Hepatocyte (in vitro differentiated cells): ENCODE results near the gene SPAG16.

Source experiments
- EZH2 ChIP-seq: fragments of 200-600 bp; sonication (generic); IDR thresholded peaks from 2 replicates; pipeline ENCODE4 v1.6.1; 2016; ENCODE audit warnings: antibody characterized with exemption, mild to moderate bottlenecking, borderline replicate concordance
- EZH2phosphoT487 ChIP-seq: fragments of 200-600 bp; sonication (generic); IDR thresholded peaks from one replicate; pipeline ENCODE4 v1.6.1; 2018; ENCODE audit warnings: antibody characterized with exemption, mild to moderate bottlenecking, low read depth, moderate library complexity; ENCODE audit not compliant: unreplicated experiment, severe bottlenecking
- TF ChIP-seq, protein P1 (sequence below): fragments of 200-600 bp; sonication (generic); IDR thresholded peaks from 2 replicates; pipeline ENCODE4 v1.5.1; 2016; ENCODE audit warnings: antibody characterized with exemption, mild to moderate bottlenecking; ENCODE audit not compliant: poor library complexity

DNA sequence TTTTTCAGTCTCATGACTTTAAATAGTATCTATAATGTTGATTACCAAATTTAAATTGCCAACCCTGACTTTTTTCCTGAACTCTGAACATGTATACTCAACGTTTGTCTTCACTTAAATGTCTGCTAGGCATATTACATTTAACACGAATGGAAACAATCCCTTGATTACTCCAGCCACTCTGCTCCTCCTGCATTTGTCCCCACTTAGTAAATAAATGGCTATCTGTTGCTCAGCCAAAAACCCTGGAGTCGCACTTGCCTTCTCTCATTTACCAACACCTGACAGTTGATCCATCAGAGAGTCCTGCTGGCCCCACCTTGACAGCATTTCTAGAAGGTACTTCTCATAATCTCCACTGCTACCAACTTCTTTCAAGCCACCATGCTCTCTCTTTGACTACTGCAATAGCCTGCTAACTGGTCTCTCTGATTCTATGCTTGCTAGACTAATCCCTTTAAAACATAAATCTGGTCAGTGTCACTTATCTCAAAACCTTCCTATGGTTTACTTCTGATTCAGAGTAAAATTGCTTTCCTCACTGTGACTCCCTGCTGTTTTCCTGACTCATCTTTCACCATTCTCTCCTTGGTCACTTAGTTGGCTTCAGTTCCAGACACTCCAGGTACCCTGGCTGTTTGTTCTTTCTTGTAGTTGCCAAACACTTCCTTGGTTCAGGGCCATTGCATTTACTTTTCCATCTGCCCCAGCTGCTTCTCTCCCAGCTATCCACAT lies 31.9 kb downstream of the SPAG16 start:
- no peak for TF ChIP-seq EZH2phosphoT487
- TF ChIP-seq, protein P1, sequence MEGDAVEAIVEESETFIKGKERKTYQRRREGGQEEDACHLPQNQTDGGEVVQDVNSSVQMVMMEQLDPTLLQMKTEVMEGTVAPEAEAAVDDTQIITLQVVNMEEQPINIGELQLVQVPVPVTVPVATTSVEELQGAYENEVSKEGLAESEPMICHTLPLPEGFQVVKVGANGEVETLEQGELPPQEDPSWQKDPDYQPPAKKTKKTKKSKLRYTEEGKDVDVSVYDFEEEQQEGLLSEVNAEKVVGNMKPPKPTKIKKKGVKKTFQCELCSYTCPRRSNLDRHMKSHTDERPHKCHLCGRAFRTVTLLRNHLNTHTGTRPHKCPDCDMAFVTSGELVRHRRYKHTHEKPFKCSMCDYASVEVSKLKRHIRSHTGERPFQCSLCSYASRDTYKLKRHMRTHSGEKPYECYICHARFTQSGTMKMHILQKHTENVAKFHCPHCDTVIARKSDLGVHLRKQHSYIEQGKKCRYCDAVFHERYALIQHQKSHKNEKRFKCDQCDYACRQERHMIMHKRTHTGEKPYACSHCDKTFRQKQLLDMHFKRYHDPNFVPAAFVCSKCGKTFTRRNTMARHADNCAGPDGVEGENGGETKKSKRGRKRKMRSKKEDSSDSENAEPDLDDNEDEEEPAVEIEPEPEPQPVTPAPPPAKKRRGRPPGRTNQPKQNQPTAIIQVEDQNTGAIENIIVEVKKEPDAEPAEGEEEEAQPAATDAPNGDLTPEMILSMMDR, result no peak
- no peak for TF ChIP-seq EZH2
